ENCODE results near the gene TARBP2.

GRCh38 chr12:53453953-53454640 is 47.0 kb upstream of the TARBP2 start:
- TF ChIP-seq, protein P1, sequence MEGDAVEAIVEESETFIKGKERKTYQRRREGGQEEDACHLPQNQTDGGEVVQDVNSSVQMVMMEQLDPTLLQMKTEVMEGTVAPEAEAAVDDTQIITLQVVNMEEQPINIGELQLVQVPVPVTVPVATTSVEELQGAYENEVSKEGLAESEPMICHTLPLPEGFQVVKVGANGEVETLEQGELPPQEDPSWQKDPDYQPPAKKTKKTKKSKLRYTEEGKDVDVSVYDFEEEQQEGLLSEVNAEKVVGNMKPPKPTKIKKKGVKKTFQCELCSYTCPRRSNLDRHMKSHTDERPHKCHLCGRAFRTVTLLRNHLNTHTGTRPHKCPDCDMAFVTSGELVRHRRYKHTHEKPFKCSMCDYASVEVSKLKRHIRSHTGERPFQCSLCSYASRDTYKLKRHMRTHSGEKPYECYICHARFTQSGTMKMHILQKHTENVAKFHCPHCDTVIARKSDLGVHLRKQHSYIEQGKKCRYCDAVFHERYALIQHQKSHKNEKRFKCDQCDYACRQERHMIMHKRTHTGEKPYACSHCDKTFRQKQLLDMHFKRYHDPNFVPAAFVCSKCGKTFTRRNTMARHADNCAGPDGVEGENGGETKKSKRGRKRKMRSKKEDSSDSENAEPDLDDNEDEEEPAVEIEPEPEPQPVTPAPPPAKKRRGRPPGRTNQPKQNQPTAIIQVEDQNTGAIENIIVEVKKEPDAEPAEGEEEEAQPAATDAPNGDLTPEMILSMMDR (conservative IDR thresholded peaks at IDR 0.05; ENCODE audit: low read depth, low read length) = no peak
- TF ChIP-seq EZH2 (IDR thresholded peaks at IDR 0.05; ENCODE audit: low read length, unreplicated experiment) (no peak), EZH2phosphoT487 (IDR thresholded peaks at IDR 0.05; ENCODE audit: borderline replicate concordance, low read length) (no peak)

Data from PC-3 (cell line).